Measurements from ENCODE around the gene SLC43A2.

GRCh38 chr17:1560101-1560857, 68.4 kb downstream of the SLC43A2 start:
- no peak for TF ChIP-seq ZNF274 (IDR thresholded peaks at IDR 0.05; ENCODE audit: low read depth, low read length)
- TF ChIP-seq SUZ12 (IDR thresholded peaks at IDR 0.05; ENCODE audit: extremely low read depth, insufficient read depth, insufficient read length), result no peak
- TF ChIP-seq YY1 (IDR thresholded peaks at IDR 0.05; ENCODE audit: insufficient read depth, insufficient read length), result no peak
